Calu3 (cell line): ENCODE measurements around the gene SNX6. TPM values are rescaled to one million over a fixed set of nuclear protein-coding genes. Genes with fewer than 3 reads are reported as not detected.
"Not testable (repeated sequence)": the region's sequence is repeated elsewhere in the genome, so short reads cannot be mapped to it uniquely, and the experiment has no call there.

ENCODE experiments used
- BruUV-seq: library from RNA; stranded (reverse); fragments of 400-500 nt; replicated peaks from 2 replicates; lab custom pipeline; 2021; lab: Mats Ljungman, UMichigan
- CTCF ChIA-PET: fragments of 300-600 bp; sonication (Branson Sonifier 250); formaldehyde crosslinking; loops from one replicate; lab custom pipeline; 2022; ENCODE audit warnings: antibody characterized with exemption; lab: Charles Lee
- DNase-seq: peaks from one replicate; pipeline ENCODE4 v3.0.0; 2022
- H3K27ac Mint-ChIP-seq: one replicate; pipeline ENCODE4 v1.8.0; 2022; ENCODE audit warnings: mixed read lengths; ENCODE audit not compliant: unreplicated experiment
- H3K27me3 Mint-ChIP-seq: one replicate; pipeline ENCODE4 v1.8.0; 2022; ENCODE audit warnings: mixed read lengths; ENCODE audit not compliant: unreplicated experiment
- H3K36me3 Mint-ChIP-seq: one replicate; pipeline ENCODE4 v1.8.0; 2022; ENCODE audit warnings: mild to moderate bottlenecking, moderate library complexity, mixed read lengths; ENCODE audit not compliant: insufficient read depth, unreplicated experiment
- H3K4me1 Mint-ChIP-seq: one replicate; pipeline ENCODE4 v1.8.0; 2022; ENCODE audit warnings: mild to moderate bottlenecking, low read depth, mixed read lengths; ENCODE audit not compliant: unreplicated experiment
- H3K4me3 Mint-ChIP-seq: one replicate; pipeline ENCODE4 v1.8.0; 2022; ENCODE audit warnings: mild to moderate bottlenecking, low read depth, moderate library complexity, mixed read lengths; ENCODE audit not compliant: unreplicated experiment
- H3K9me3 Mint-ChIP-seq: one replicate; pipeline ENCODE4 v1.8.0; 2022; ENCODE audit warnings: low read depth, mixed read lengths; ENCODE audit not compliant: unreplicated experiment
- intact Hi-C: fragments of 100-400 bp; cut with micrococcal nuclease; formaldehyde crosslinking; loops from one replicate; pipeline ENCODE4 v1.10.0; 2022; ENCODE audit not compliant: unreplicated experiment
- total RNA-seq: library from RNA; stranded (reverse); gene quantifications from 2 replicates; pipeline ENCODE4 v1.2.3, GENCODE V29; 2022
- TF ChIP-seq, protein P1 (sequence below): fragments of 200-600 bp; IDR thresholded peaks from one replicate; pipeline ENCODE4 v1.8.0; 2022; ENCODE audit warnings: antibody characterized with exemption; ENCODE audit not compliant: unreplicated experiment

Gene SNX6
- total RNA-seq, 1 experiment from 2014 or later = 59.2 TPM

DNA sequence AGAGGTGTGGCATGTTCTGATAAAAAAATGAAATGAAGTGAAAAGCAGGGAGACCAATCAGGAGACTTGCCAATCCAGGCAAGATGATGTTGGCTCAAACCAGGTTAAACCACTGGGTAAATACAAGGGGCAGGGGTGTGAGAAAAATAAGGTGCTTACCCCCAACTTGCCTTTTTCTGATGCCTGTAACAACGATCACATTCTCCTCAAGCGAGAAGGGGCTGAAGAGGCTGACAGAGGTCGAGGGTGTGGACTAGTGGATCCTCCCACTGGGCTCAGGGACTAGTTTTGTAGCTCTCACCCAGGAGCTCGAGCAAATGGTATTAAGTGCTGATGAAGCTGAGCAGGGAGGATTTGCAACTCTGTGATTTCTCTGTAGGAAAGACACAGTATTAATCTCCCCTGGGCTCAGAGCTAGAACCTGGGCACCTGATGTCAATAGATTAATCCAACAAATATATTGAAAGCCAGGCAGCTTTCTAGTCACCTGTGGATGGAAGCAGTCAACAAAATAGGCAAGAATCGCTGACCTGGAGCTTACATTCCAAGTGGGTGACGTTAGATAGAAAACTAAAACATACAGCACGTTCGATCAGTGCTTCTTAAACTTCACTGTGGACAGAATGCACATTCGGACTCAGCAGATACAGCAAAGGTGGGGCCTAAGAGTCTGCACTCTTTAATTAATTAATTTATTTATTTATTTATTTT is 75.3 kb downstream of the SNX6 start:
- no peak for DNase-seq
- CTCF ChIA-PET = no interaction called here
- H3K27ac Mint-ChIP-seq = peak overlapping the region; percentile 30
- no peaks in the 10 kb centered on the region for H3K9me3 Mint-ChIP-seq
- TF ChIP-seq, protein P1, sequence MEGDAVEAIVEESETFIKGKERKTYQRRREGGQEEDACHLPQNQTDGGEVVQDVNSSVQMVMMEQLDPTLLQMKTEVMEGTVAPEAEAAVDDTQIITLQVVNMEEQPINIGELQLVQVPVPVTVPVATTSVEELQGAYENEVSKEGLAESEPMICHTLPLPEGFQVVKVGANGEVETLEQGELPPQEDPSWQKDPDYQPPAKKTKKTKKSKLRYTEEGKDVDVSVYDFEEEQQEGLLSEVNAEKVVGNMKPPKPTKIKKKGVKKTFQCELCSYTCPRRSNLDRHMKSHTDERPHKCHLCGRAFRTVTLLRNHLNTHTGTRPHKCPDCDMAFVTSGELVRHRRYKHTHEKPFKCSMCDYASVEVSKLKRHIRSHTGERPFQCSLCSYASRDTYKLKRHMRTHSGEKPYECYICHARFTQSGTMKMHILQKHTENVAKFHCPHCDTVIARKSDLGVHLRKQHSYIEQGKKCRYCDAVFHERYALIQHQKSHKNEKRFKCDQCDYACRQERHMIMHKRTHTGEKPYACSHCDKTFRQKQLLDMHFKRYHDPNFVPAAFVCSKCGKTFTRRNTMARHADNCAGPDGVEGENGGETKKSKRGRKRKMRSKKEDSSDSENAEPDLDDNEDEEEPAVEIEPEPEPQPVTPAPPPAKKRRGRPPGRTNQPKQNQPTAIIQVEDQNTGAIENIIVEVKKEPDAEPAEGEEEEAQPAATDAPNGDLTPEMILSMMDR = no peak
- peak overlapping the region; percentile 37 for H3K4me3 Mint-ChIP-seq
- BruUV-seq = TSS peak; percentile 79
- peaks cover 10% of the 10 kb centered on the region for H3K4me1 Mint-ChIP-seq
- H3K36me3 Mint-ChIP-seq = peaks cover 6% of the 10 kb centered on the region
- intact Hi-C loops = no loop called here
- H3K27me3 Mint-ChIP-seq = no peaks in the 10 kb centered on the region

DNA sequence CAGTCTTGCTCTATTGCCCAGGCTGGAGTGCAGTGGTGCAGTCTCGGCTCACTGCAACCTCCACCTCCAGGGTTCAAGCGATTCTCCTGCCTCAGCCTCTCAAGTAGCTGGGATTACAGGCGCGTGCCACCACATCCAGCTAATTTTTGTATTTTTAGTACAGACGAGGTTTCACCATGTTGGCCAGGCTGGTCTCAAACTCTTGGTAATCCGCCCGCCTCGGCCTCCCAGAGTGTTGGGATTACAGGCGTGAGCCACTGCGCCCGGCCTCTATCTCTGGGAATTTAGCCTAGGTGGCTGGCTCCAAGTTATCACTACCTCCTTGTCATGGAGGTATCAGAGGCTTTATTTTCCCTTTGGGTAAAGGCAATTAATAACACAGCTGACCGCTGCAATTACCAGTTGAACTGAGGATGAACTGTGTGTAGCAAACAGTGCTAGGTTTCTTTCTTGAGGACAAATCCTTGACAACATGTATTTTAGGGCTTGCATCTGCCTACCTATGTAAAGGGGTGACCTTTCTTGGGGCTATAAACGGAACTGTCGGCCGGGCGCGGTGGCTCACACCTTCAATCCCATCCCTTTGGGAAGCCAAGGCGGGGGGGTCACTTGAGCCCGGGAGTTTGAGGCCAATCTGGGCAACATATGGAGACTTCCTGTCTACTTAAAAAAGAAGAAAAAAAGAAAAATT is 80.5 kb downstream of the SNX6 start:
- H3K4me1 Mint-ChIP-seq, H3K27me3 Mint-ChIP-seq, CTCF ChIA-PET, intact Hi-C loops, BruUV-seq, H3K9me3 Mint-ChIP-seq, DNase-seq, H3K4me3 Mint-ChIP-seq, H3K27ac Mint-ChIP-seq: not testable (repeated sequence)
- H3K36me3 Mint-ChIP-seq = peaks cover 15% of the 10 kb centered on the region

DNA sequence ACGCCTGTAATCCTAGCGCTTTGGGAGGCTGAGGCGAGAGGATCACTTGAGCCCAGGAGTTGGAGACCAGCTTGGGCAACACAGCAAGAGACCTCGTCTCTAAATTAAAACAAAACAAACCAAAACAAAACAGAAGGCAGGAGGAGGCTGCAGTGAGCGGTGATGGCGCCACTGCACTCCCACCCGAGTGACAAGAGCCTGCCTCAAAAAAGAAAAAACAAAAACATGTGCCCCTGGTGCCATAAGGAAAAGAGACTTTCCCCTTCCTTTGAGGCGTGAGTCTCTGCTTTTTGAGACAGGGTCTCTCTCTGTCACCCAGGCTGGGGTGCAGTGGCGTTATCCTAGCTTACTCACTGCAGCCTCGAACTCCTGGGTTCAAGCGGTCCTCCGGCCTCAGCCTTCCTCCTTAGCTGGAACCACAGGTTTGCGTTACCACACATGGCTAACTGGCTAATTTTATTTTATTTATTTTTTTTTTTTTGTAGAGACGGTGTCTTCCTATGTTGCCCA is 81.4 kb downstream of the SNX6 start:
- DNase-seq = no peak
- Mint-ChIP-seq H3K9me3 (no peaks in the 10 kb centered on the region), H3K4me1 (no peaks in the 10 kb centered on the region), H3K27ac (no peak overlapping the region), H3K27me3 (no peaks in the 10 kb centered on the region), H3K4me3 (no peak overlapping the region), H3K36me3 (peaks cover 9% of the 10 kb centered on the region)
- BruUV-seq = no TSS peak
- TF ChIP-seq, protein P1 = no peak
- intact Hi-C loops = no loop called here
- CTCF ChIA-PET = interaction anchor here (0.7 kb wide), 1 partner anchor 56 kb away, joined by 4 read pairs; no protein-coding TSS in a partner anchor

DNA sequence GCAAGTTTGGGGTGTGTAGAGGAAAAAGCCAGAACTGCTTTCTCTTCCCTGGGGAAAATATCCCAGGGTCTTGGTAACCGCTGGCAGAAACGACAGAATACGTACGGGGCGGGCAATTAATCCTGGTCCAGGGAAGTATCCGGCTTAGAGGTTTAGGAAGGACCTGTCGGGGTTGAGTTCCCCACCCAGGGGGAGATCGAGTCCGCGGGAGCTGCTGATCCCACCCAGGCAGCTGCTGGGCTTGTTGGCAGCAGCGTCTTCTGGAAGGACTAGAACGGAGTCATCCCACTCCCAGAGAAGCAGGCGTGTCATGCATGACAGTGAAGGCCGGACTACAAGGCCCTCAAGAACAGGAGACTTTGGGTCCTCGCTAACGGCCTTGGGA is 82.8 kb downstream of the SNX6 start:
- H3K9me3 Mint-ChIP-seq, H3K4me1 Mint-ChIP-seq, H3K36me3 Mint-ChIP-seq, intact Hi-C loops, BruUV-seq, DNase-seq, H3K27me3 Mint-ChIP-seq, CTCF ChIA-PET, H3K27ac Mint-ChIP-seq, H3K4me3 Mint-ChIP-seq: not testable (repeated sequence)

DNA sequence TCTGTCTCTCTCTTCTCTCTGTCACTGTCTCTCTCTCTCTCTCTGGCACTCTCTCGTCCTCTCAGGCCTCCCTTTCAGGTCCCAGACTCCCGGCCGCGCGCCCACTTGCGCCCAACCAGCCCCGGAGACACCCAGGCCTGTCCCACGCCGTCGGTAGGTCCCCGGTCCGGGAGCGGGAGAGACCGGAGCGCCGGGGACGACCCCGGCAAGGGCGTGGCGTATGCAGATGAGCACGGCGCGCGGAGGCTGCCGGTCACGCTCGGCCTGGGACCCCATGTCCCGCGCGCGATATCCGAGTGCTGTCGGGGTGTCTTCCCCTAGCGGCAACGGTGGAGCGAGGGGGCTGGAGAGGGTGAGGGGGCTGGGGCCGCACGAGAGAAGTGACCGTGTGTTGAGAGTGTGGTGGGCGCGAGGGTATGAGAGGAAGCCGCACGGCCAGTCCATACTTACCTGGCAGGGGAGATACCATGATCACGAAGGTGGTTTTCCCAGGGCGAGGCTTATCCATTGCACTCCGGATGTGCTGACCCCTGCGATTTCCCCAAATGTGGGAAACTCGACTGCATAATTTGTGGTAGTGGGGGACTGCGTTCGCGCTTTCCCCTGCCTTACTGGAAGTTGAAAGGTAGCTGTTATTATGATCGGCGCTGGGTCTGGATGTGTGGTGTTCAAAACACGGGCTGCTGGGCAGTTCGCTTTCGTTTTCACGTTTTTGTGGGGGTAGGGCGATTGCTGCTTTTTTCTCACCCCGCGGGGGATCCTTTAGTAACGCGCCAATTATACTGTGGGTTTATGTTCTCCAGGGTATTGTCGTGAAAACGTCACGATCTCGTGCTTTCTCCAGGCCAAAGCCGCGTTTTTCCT is 83.4 kb downstream of the SNX6 start:
- H3K4me1 Mint-ChIP-seq, H3K36me3 Mint-ChIP-seq, intact Hi-C loops, DNase-seq, H3K27ac Mint-ChIP-seq, H3K27me3 Mint-ChIP-seq, H3K4me3 Mint-ChIP-seq, CTCF ChIA-PET, H3K9me3 Mint-ChIP-seq: not testable (repeated sequence)
- TSS peak; percentile 100 for BruUV-seq

DNA sequence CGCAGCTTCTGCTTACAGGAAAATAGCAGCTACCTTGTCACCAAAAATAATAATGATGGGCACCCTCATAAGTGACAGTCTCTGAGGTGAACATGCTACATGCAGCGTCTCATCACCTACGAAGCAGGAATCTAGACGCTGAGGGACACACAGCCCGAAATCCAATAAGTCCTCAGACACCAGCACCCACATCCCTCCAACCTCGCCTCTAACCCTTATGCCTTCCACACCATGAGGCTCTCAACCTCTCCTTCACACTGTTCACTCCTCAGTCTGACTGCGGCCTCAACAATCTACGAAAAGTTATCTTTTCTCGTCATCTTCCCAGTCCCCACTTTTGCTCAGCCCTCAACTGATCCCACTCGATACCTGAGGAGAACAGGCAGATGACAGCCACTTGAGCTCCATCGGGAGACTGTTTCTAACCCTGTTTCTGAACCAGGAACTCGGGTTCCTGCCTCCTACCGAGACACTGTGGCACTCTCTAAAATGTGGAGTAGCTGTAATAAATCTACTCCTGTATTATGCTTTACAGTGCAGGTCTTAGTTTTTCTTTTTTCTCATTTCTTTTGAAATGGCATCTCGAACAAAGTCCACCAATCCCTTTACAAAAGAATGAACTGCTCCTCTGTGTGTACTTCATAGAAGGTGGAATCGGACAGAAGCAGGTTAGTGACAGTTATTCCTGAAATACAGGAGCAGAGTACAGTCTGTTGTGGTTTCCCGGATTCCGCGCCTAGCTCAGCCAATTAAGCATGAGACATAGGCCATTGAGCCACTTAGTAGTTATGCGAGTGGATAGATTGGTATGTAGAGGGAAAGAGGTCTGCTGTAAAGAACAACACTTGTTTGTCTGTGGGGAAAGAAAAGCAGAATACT is 89.5 kb downstream of the SNX6 start:
- H3K27ac Mint-ChIP-seq = peak overlapping the region; percentile 95
- H3K9me3 Mint-ChIP-seq, H3K4me1 Mint-ChIP-seq, BruUV-seq, DNase-seq, intact Hi-C loops, CTCF ChIA-PET, H3K27me3 Mint-ChIP-seq: not testable (repeated sequence)
- H3K36me3 Mint-ChIP-seq = peaks cover 34% of the 10 kb centered on the region
- peak overlapping the region; percentile 98 for H3K4me3 Mint-ChIP-seq
